CD4-positive, alpha-beta T cell (primary cell): Measurements from ENCODE around the gene SLCO2A1. TPM values are rescaled to one million over a fixed set of nuclear protein-coding genes. Genes with fewer than 3 reads are reported as not detected.

Experiments used
- ATAC-seq: fragments of 200-7000 bp; cut with Tn5 transposase; one replicate; pipeline ENCODE4 v1.10.0; 2022; ENCODE audit warnings: mild to moderate bottlenecking; ENCODE audit not compliant: poor library complexity
- CTCF ChIA-PET: fragments of 350-600 bp; sonication (Branson Sonifier 250); formaldehyde crosslinking; loops from one replicate; lab custom pipeline; 2021; ENCODE audit warnings: antibody characterized with exemption, inconsistent platforms; lab: Charles Lee
- POLR2A ChIA-PET: fragments of 350-600 bp; sonication (Branson Sonifier 250); formaldehyde crosslinking; loops from one replicate; lab custom pipeline; 2021; ENCODE audit warnings: antibody characterized with exemption, inconsistent platforms; lab: Charles Lee
- DNase-seq, 14 experiments: peaks; one replicate each; pipeline ENCODE4 v3.0.0-alpha.2; 2013 to 2020; ENCODE audit warnings: mixed read lengths in 2 of 14
- H3K27ac ChIP-seq, 2 donors: one replicate each; pipeline versions ENCODE4 v1.5.1 to v1.7.0; 2013; ENCODE audit warnings: low read length in 2 of 2, low read depth in 1 of 2, mild to moderate bottlenecking in 1 of 2
- H3K27me3 ChIP-seq, 2 experiments: 1 replicate in 1 of 2; 2 replicates in 1 of 2; pipeline versions ENCODE4 v1.6.1 to v1.7.0; 2013; ENCODE audit warnings: low read length in 2 of 2, control low read depth in 1 of 2, mild to moderate bottlenecking in 1 of 2, moderate library complexity in 1 of 2; ENCODE audit not compliant: insufficient read depth in 2 of 2, control insufficient read depth in 1 of 2
- H3K36me3 ChIP-seq: one replicate; pipeline ENCODE4 v1.6.1; 2013; ENCODE audit warnings: low read length, control low read depth; ENCODE audit not compliant: insufficient read depth
- H3K4me1 ChIP-seq: one replicate; pipeline ENCODE4 v1.6.1; 2013; ENCODE audit warnings: low read length, control low read depth; ENCODE audit not compliant: insufficient read depth
- H3K4me3 ChIP-seq: one replicate; pipeline ENCODE4 v1.5.1; 2013; ENCODE audit warnings: mild to moderate bottlenecking, low read length, moderate library complexity
- H3K9me3 ChIP-seq, 2 experiments: 1 replicate in 1 of 2; 2 replicates in 1 of 2; pipeline versions ENCODE4 v1.6.1 to v1.7.0; 2013; ENCODE audit warnings: low read length in 2 of 2, mild to moderate bottlenecking in 2 of 2, control low read depth in 1 of 2, moderate library complexity in 1 of 2; ENCODE audit not compliant: control insufficient read depth in 1 of 2, insufficient read depth in 1 of 2
- H3K27ac Mint-ChIP-seq: one replicate; pipeline ENCODE4 v1.8.0; 2020; ENCODE audit warnings: mixed read lengths
- H3K27me3 Mint-ChIP-seq: one replicate; pipeline ENCODE4 v1.8.0; 2021; ENCODE audit warnings: mixed read lengths
- H3K36me3 Mint-ChIP-seq: one replicate; pipeline ENCODE4 v1.8.0; 2021; ENCODE audit warnings: low read depth, mixed read lengths
- H3K4me1 Mint-ChIP-seq: one replicate; pipeline ENCODE4 v1.8.0; 2021; ENCODE audit warnings: low read depth, mixed read lengths
- H3K4me3 Mint-ChIP-seq: one replicate; pipeline ENCODE4 v1.8.0; 2020; ENCODE audit warnings: mild to moderate bottlenecking, mixed read lengths
- H3K9me3 Mint-ChIP-seq: one replicate; pipeline ENCODE4 v1.8.0; 2020; ENCODE audit warnings: mixed read lengths
- intact Hi-C, 2 experiments: fragments of 100-400 bp; cut with DNase I in 1 of 2; cut with micrococcal nuclease in 1 of 2; formaldehyde crosslinking; loops; one replicate each; pipeline versions ENCODE4 v1.15.1 to v1.9.0; 2023 to 2025; cut with DNase I, micrococcal nuclease
- total RNA-seq, 174 experiments: library from RNA in 2 of 174; stranded (reverse) in 2 of 174; gene quantifications; one replicate each; pipeline ENCODE4 v1.2.3 and lab custom pipeline; 2021 to 2026
- TF ChIP-seq, protein P1 (sequence below): fragments of 200-600 bp; IDR thresholded peaks from one replicate; pipeline ENCODE4 v1.8.0; 2022; ENCODE audit warnings: antibody characterized with exemption, mild to moderate bottlenecking

Gene SLCO2A1
- total RNA-seq, 2 experiments from 2014 or later = not detected

DNA sequence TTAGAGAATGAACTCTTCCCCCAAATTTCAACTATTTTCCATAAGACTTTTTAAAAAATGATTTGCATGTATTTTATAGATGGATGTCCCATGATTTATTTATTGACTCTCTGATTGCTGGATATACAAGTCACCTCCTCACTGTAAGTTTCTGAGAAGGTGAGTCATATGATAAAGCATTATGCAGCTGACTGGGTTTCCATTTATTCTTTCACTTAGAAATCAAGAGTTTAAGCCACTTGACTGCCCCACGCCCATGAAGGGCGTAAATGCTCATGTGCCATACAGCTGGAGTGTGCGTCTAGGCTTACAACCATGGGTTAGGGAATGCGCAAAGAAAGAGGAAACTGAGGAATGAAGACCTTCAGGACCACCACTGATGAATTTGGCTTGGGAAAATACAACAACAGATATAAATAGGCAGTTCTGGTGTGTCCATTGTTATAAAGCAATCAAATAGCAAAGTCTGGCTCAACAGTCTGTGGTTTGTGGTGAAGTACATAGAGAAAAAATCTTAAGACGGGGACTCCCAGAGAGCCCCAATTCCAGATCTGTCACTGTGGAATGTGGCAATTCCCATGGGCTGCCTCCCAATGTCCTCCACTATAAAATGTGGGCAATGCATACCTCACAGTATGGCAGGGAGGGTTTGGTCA is 20.3 kb downstream of the SLCO2A1 start:
- Histone ChIP-seq H3K36me3 (no peaks in the 10 kb centered on the region), H3K27ac (no peak overlapping the region), H3K9me3 (peaks cover 0 to 6% of the 10 kb centered on the region in 2 experiments), H3K27me3 (no peaks in the 10 kb centered on the region), H3K4me3 (no peak overlapping the region), H3K4me1 (no peaks in the 10 kb centered on the region)
- Mint-ChIP-seq H3K36me3 (no peaks in the 10 kb centered on the region), H3K4me1 (no peaks in the 10 kb centered on the region), H3K9me3 (peaks cover 3% of the 10 kb centered on the region), H3K4me3 (no peak overlapping the region), H3K27ac (no peak overlapping the region), H3K27me3 (peaks cover 12% of the 10 kb centered on the region)
- ChIA-PET POLR2A (no interaction called here), CTCF (no interaction called here)
- intact Hi-C loops = no loop called here
- ATAC-seq (no peak), DNase-seq (no peak)
- TF ChIP-seq, protein P1, sequence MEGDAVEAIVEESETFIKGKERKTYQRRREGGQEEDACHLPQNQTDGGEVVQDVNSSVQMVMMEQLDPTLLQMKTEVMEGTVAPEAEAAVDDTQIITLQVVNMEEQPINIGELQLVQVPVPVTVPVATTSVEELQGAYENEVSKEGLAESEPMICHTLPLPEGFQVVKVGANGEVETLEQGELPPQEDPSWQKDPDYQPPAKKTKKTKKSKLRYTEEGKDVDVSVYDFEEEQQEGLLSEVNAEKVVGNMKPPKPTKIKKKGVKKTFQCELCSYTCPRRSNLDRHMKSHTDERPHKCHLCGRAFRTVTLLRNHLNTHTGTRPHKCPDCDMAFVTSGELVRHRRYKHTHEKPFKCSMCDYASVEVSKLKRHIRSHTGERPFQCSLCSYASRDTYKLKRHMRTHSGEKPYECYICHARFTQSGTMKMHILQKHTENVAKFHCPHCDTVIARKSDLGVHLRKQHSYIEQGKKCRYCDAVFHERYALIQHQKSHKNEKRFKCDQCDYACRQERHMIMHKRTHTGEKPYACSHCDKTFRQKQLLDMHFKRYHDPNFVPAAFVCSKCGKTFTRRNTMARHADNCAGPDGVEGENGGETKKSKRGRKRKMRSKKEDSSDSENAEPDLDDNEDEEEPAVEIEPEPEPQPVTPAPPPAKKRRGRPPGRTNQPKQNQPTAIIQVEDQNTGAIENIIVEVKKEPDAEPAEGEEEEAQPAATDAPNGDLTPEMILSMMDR = no peak

DNA sequence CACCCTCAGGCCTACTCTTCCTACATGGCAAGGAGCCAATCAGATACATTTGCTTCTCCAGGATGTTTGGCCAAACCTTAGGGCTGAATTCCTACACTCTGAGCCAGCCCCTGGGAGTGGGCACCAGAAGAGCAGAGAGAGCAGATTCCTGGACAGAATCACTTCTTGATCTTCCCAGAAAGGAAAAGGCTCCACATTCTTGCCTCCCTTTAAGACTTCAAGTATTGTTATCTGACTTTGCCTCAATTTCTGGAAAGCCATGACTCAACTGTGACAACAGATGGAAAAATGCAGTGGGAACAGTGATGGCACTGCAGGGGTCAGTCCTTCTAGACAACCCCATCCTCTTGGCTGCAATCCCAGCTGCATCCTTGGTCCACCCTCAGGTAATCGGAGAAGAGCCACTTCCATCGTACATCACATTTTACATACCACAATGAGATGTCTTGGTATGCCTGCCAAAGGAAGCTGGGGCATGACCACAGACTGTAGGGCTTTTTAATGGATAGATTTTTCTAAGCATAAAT is 21.0 kb downstream of the SLCO2A1 start:
- peaks cover 12% of the 10 kb centered on the region for H3K27me3 Mint-ChIP-seq
- TF ChIP-seq, protein P1 = no peak
- H3K27ac Mint-ChIP-seq = no peak overlapping the region
- no peak overlapping the region for H3K4me3 Mint-ChIP-seq
- ChIA-PET CTCF (no interaction called here), POLR2A (no interaction called here)
- no peak for DNase-seq
- no peak for ATAC-seq
- H3K36me3 ChIP-seq = no peaks in the 10 kb centered on the region
- H3K4me1 ChIP-seq = no peaks in the 10 kb centered on the region
- H3K9me3 Mint-ChIP-seq = peaks cover 3% of the 10 kb centered on the region
- H3K9me3 ChIP-seq = peaks cover 0 to 9% of the 10 kb centered on the region in 2 experiments
- H3K36me3 Mint-ChIP-seq = no peaks in the 10 kb centered on the region
- no peaks in the 10 kb centered on the region for H3K27me3 ChIP-seq
- no peaks in the 10 kb centered on the region for H3K4me1 Mint-ChIP-seq
- intact Hi-C loops = no loop called here
- no peak overlapping the region for H3K27ac ChIP-seq
- no peak overlapping the region for H3K4me3 ChIP-seq

DNA sequence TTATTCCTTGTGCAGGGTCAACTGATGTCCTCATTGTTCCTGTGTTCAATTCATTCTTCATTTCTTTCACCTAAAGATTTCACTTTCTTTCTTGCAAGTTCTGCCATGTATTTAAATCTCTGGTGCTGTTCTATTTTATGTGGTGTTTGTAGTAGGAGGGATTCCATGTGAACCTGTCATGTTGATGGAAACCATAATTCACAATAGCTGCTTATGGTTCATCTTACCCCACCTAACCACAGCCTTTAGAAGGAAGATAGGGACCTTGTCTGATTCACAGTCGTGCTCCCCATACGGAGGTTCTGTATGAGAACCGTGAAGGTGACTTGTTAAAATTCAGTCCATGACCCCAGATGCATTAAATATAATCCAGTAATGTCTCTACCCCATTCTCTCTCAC is 21.9 kb downstream of the SLCO2A1 start:
- Histone ChIP-seq H3K36me3 (no peaks in the 10 kb centered on the region), H3K27ac (no peak overlapping the region), H3K9me3 (peaks cover 0 to 9% of the 10 kb centered on the region in 2 experiments), H3K4me1 (no peaks in the 10 kb centered on the region), H3K4me3 (no peak overlapping the region), H3K27me3 (no peaks in the 10 kb centered on the region)
- TF ChIP-seq, protein P1 = no peak
- Mint-ChIP-seq H3K27ac (no peak overlapping the region), H3K36me3 (no peaks in the 10 kb centered on the region), H3K4me1 (no peaks in the 10 kb centered on the region), H3K4me3 (no peak overlapping the region), H3K9me3 (peaks cover 3% of the 10 kb centered on the region), H3K27me3 (peaks cover 12% of the 10 kb centered on the region)
- ChIA-PET POLR2A (no interaction called here), CTCF (no interaction called here)
- intact Hi-C loops = no loop called here
- DNase-seq (no peak), ATAC-seq (no peak)
